PC-3 (cell line): Measurements from ENCODE around the gene CLDN19.
A peak's percentile ranks its signal among the peaks of the same experiment; 100 is the strongest.

Experiments
- EZH2 ChIP-seq: fragments of 300-600 bp; sonication (generic); IDR thresholded peaks from one replicate; pipeline ENCODE4 v1.6.1; 2017; ENCODE audit warnings: antibody characterized with exemption, mild to moderate bottlenecking, low read length; ENCODE audit not compliant: unreplicated experiment
- EZH2phosphoT487 ChIP-seq: fragments of 300-600 bp; sonication (generic); IDR thresholded peaks from 2 replicates; pipeline ENCODE4 v1.6.1; 2018; ENCODE audit warnings: mild to moderate bottlenecking, antibody characterized with exemption, low read length, borderline replicate concordance
- TF ChIP-seq, protein P1 (sequence below): fragments of 300-600 bp; sonication (generic); conservative IDR thresholded peaks from 2 replicates; pipeline ENCODE4 v1.5.1; 2017; ENCODE audit warnings: antibody characterized with exemption, low read depth, mild to moderate bottlenecking, low read length

DNA sequence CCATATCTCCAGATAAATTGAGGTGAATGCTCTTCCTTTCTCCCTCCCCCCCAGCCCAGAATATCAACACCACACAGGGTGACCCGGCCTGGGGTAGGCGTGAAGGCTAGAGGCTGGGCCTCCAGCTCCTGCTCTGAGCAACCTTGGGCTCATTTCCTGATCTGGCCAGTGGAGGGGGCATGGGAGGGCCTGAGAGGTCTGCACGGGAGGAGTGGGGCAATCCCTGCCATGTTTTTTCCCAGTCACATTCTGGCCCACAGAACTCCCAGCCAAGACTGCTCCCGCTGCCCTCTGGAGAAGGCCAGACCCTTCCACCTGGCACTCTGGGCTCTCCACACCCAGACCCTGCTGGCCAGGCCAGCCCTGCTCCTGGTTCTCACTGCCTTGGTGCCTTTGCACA, 3.9 kb downstream of the CLDN19 start:
- TF ChIP-seq, protein P1, sequence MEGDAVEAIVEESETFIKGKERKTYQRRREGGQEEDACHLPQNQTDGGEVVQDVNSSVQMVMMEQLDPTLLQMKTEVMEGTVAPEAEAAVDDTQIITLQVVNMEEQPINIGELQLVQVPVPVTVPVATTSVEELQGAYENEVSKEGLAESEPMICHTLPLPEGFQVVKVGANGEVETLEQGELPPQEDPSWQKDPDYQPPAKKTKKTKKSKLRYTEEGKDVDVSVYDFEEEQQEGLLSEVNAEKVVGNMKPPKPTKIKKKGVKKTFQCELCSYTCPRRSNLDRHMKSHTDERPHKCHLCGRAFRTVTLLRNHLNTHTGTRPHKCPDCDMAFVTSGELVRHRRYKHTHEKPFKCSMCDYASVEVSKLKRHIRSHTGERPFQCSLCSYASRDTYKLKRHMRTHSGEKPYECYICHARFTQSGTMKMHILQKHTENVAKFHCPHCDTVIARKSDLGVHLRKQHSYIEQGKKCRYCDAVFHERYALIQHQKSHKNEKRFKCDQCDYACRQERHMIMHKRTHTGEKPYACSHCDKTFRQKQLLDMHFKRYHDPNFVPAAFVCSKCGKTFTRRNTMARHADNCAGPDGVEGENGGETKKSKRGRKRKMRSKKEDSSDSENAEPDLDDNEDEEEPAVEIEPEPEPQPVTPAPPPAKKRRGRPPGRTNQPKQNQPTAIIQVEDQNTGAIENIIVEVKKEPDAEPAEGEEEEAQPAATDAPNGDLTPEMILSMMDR = peak; percentile 35; the same call in 1 of the 2 replicates
- no peak for TF ChIP-seq EZH2phosphoT487
- TF ChIP-seq EZH2 = no peak
